ENCODE results near the gene MRPL50.

Gene MRPL50

DNA sequence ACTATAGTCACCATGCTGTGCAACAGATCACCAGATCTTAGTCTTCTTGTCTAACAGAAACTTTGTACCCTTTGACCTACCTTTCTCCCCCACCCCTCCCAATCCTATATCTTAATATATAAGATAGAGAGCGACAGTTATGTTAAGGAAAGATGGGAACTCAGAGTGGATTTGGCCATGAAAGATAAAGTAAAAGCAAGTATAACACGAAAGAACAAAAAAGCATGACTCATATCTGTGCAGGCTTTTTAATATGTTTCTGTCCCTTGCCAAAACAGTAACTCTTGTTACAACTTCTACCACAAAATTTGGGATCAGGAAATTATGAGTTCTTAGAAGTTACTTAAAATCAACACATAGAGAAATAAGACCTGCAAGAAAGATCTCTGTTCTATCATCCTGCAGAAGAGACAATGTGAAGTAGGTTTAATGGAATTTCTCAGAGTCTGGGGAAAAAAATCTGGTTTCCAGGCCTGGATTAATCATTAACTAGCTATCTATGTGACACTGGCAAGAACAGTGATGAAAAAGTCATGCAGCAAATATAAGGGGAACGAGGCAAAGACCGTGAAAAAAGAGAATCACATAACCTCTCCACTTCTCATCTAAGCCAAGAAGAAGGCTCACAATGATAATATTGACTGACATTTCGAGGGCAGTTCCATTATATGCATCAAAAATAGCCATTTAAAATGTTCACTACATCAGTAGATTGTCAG lies 32.2 kb downstream of the MRPL50 start:
- H3K4me1 ChIP-seq (ENCODE audit: control insufficient read depth in 1 of 2, insufficient read depth in 2 of 2, low read length in 2 of 2), result no peaks in the 10 kb centered on the region
- H3K23ac ChIP-seq (ENCODE audit: low read length), result no peak overlapping the region
- no peaks in the 10 kb centered on the region for H3K27me3 ChIP-seq (ENCODE audit: insufficient read depth, low read length)
- H2BK12ac ChIP-seq (ENCODE audit: low read length), result no peak overlapping the region
- no peak overlapping the region for H3K27ac ChIP-seq (ENCODE audit: low read depth, low read length)
- H3K79me2 ChIP-seq (ENCODE audit: control insufficient read depth, insufficient read depth, low read length, poor library complexity), result no peaks in the 10 kb centered on the region
- no peak overlapping the region for H3K4me3 ChIP-seq (ENCODE audit: low read depth, low read length)
- H4K91ac ChIP-seq (ENCODE audit: low read depth, low read length), result no peak overlapping the region
- H2AK5ac ChIP-seq (ENCODE audit: low read length), result no peak overlapping the region
- H3K18ac ChIP-seq (ENCODE audit: low read length), result no peak overlapping the region
- no peak overlapping the region for H2AFZ ChIP-seq (ENCODE audit: insufficient read depth, low read length, poor library complexity)
- no peak overlapping the region for H3K4ac ChIP-seq (ENCODE audit: low read depth, low read length)
- no peaks in the 10 kb centered on the region for H3K9me3 ChIP-seq (ENCODE audit: insufficient read depth, low read depth, low read length)
- H3K36me3 ChIP-seq (ENCODE audit: control insufficient read depth in 1 of 2, insufficient read depth in 2 of 2, low read length in 2 of 2), result no peaks in the 10 kb centered on the region
- DNase-seq, result no peak
- H4K12ac ChIP-seq (ENCODE audit: low read depth, low read length), result no peak overlapping the region
- H3K14ac ChIP-seq (ENCODE audit: low read length), result no peak overlapping the region
- no CpG with 5 or more reads among the region's 5 CpGs for WGBS (ENCODE audit: extremely low coverage, insufficient coverage, insufficient read length)
- no peaks in the 10 kb centered on the region for H3K79me1 ChIP-seq (ENCODE audit: low read length)
- no peak overlapping the region for H4K8ac ChIP-seq (ENCODE audit: low read depth, low read length)
- H2BK120ac ChIP-seq (ENCODE audit: insufficient read depth, low read length, poor library complexity), result no peak overlapping the region
- no peak overlapping the region for H3K9ac ChIP-seq (ENCODE audit: low read length)
- no peak overlapping the region for H2BK5ac ChIP-seq (ENCODE audit: low read depth, low read length, poor library complexity)
- H3K4me2 ChIP-seq (ENCODE audit: low read length), result no peak overlapping the region

- H4K12ac ChIP-seq (ENCODE audit: low read depth, low read length), result no peak overlapping the region
- no peak overlapping the region for H2BK12ac ChIP-seq (ENCODE audit: low read length)
- H2AK5ac ChIP-seq (ENCODE audit: low read length), result no peak overlapping the region
- H4K91ac ChIP-seq (ENCODE audit: low read depth, low read length), result no peak overlapping the region
- no peak overlapping the region for H2BK5ac ChIP-seq (ENCODE audit: low read depth, low read length, poor library complexity)
- no peak overlapping the region for H3K4ac ChIP-seq (ENCODE audit: low read depth, low read length)
- H2AFZ ChIP-seq (ENCODE audit: insufficient read depth, low read length, poor library complexity), result no peak overlapping the region
- no peak overlapping the region for H3K18ac ChIP-seq (ENCODE audit: low read length)
- no peaks in the 10 kb centered on the region for H3K79me2 ChIP-seq (ENCODE audit: control insufficient read depth, insufficient read depth, low read length, poor library complexity)
- H4K8ac ChIP-seq (ENCODE audit: low read depth, low read length), result no peak overlapping the region
- no peak overlapping the region for H3K23ac ChIP-seq (ENCODE audit: low read length)
- no peak overlapping the region for H3K14ac ChIP-seq (ENCODE audit: low read length)
- no peak overlapping the region for H3K4me3 ChIP-seq (ENCODE audit: low read depth, low read length)
- H3K36me3 ChIP-seq (ENCODE audit: control insufficient read depth in 1 of 2, insufficient read depth in 2 of 2, low read length in 2 of 2), result no peaks in the 10 kb centered on the region
- H3K9ac ChIP-seq (ENCODE audit: low read length), result no peak overlapping the region
- H3K4me2 ChIP-seq (ENCODE audit: low read length), result no peak overlapping the region
- no peaks in the 10 kb centered on the region for H3K4me1 ChIP-seq (ENCODE audit: control insufficient read depth in 1 of 2, insufficient read depth in 2 of 2, low read length in 2 of 2)
- H2BK120ac ChIP-seq (ENCODE audit: insufficient read depth, low read length, poor library complexity), result no peak overlapping the region
- no peaks in the 10 kb centered on the region for H3K79me1 ChIP-seq (ENCODE audit: low read length)
- DNase-seq, result no peak
- H3K27me3 ChIP-seq (ENCODE audit: insufficient read depth, low read length), result no peaks in the 10 kb centered on the region
- H3K27ac ChIP-seq (ENCODE audit: low read depth, low read length), result no peak overlapping the region
- no peaks in the 10 kb centered on the region for H3K9me3 ChIP-seq (ENCODE audit: insufficient read depth, low read depth, low read length)
Measured at GRCh38 chr9:101365181-101365580, 33.2 kb downstream of the MRPL50 start.

DNA sequence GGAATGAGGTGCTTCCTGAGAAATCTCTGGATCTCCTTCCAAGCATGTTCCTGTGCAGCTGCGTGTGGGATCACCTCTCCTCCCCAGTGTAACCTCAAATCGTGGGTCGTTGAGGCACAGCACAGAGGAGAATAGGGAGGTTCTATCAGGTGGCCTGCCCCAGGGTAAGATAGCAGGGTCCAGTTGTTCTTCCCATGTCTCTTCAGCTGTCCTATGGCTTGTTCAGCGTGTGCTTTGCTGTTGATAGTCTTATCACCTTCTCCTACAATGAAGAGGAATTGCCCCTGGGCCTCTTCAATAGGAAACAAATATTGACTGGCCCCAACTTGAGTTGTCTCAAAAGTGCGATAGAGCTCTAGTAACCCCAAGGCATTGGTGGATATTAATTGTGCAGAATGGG lies 36.0 kb downstream of the MRPL50 start:
- no peak overlapping the region for H4K91ac ChIP-seq (ENCODE audit: low read depth, low read length)
- no CpG with 5 or more reads among the region's 5 CpGs for WGBS (ENCODE audit: extremely low coverage, insufficient coverage, insufficient read length)

DNA sequence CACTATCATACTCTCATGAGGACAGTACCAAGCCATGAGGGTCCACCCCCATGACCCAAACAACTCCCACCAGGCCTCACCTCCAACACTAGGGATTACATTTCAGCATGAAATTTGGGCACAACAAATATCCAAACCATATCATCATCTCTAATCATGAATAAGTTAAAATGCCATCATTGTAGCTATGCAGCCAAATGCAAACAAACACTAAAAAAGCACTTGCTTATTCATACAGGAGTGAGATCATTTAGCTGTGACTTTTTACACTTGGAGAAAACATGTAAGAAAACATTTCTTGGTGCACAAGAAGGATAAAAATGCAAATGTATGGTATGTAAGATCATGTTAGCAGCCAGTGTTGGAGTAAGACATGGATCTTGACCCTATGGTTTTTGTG lies 37.8 kb downstream of the MRPL50 start:
- no peak overlapping the region for H4K12ac ChIP-seq (ENCODE audit: low read depth, low read length)
- DNase-seq, result no peak
- no peak overlapping the region for H4K91ac ChIP-seq (ENCODE audit: low read depth, low read length)
- no peak overlapping the region for H3K23ac ChIP-seq (ENCODE audit: low read length)
- H3K14ac ChIP-seq (ENCODE audit: low read length), result no peak overlapping the region
- no peak overlapping the region for H3K9ac ChIP-seq (ENCODE audit: low read length)
- H3K27ac ChIP-seq (ENCODE audit: low read depth, low read length), result no peak overlapping the region
- no peak overlapping the region for H4K8ac ChIP-seq (ENCODE audit: low read depth, low read length)
- H3K27me3 ChIP-seq (ENCODE audit: insufficient read depth, low read length), result no peaks in the 10 kb centered on the region
- H3K79me2 ChIP-seq (ENCODE audit: control insufficient read depth, insufficient read depth, low read length, poor library complexity), result no peaks in the 10 kb centered on the region
- H3K18ac ChIP-seq (ENCODE audit: low read length), result no peak overlapping the region
- no peak overlapping the region for H2AFZ ChIP-seq (ENCODE audit: insufficient read depth, low read length, poor library complexity)
- no peak overlapping the region for H2BK5ac ChIP-seq (ENCODE audit: low read depth, low read length, poor library complexity)
- H3K4me3 ChIP-seq (ENCODE audit: low read depth, low read length), result no peak overlapping the region
- no peaks in the 10 kb centered on the region for H3K36me3 ChIP-seq (ENCODE audit: control insufficient read depth in 1 of 2, insufficient read depth in 2 of 2, low read length in 2 of 2)
- H3K79me1 ChIP-seq (ENCODE audit: low read length), result no peaks in the 10 kb centered on the region
- H3K4me1 ChIP-seq (ENCODE audit: control insufficient read depth in 1 of 2, insufficient read depth in 2 of 2, low read length in 2 of 2), result no peaks in the 10 kb centered on the region
- no peak overlapping the region for H2BK120ac ChIP-seq (ENCODE audit: insufficient read depth, low read length, poor library complexity)
- H2BK12ac ChIP-seq (ENCODE audit: low read length), result no peak overlapping the region
- no peak overlapping the region for H3K4ac ChIP-seq (ENCODE audit: low read depth, low read length)
- H2AK5ac ChIP-seq (ENCODE audit: low read length), result no peak overlapping the region
- no peak overlapping the region for H3K4me2 ChIP-seq (ENCODE audit: low read length)
- peaks cover 6% of the 10 kb centered on the region for H3K9me3 ChIP-seq (ENCODE audit: insufficient read depth, low read depth, low read length)

More for the DNA sequence above, 36.0 kb downstream of the MRPL50 start:
- Histone ChIP-seq H3K4me1 (ENCODE audit: control insufficient read depth in 1 of 2, insufficient read depth in 2 of 2, low read length in 2 of 2) (no peaks in the 10 kb centered on the region), H2BK120ac (ENCODE audit: insufficient read depth, low read length, poor library complexity) (no peak overlapping the region), H3K9me3 (ENCODE audit: insufficient read depth, low read depth, low read length) (peaks cover 3% of the 10 kb centered on the region), H3K18ac (ENCODE audit: low read length) (no peak overlapping the region), H3K79me2 (ENCODE audit: control insufficient read depth, insufficient read depth, low read length, poor library complexity) (no peaks in the 10 kb centered on the region), H2BK5ac (ENCODE audit: low read depth, low read length, poor library complexity) (no peak overlapping the region), H2AFZ (ENCODE audit: insufficient read depth, low read length, poor library complexity) (no peak overlapping the region), H3K9ac (ENCODE audit: low read length) (no peak overlapping the region), H3K4me2 (ENCODE audit: low read length) (no peak overlapping the region), H4K12ac (ENCODE audit: low read depth, low read length) (no peak overlapping the region), H3K27me3 (ENCODE audit: insufficient read depth, low read length) (no peaks in the 10 kb centered on the region), H3K14ac (ENCODE audit: low read length) (no peak overlapping the region), H3K79me1 (ENCODE audit: low read length) (no peaks in the 10 kb centered on the region), H2AK5ac (ENCODE audit: low read length) (no peak overlapping the region), H4K8ac (ENCODE audit: low read depth, low read length) (no peak overlapping the region), H3K4ac (ENCODE audit: low read depth, low read length) (no peak overlapping the region), H2BK12ac (ENCODE audit: low read length) (no peak overlapping the region), H3K23ac (ENCODE audit: low read length) (no peak overlapping the region), H3K4me3 (ENCODE audit: low read depth, low read length) (no peak overlapping the region), H3K36me3 (ENCODE audit: control insufficient read depth in 1 of 2, insufficient read depth in 2 of 2, low read length in 2 of 2) (no peaks in the 10 kb centered on the region), H3K27ac (ENCODE audit: low read depth, low read length) (no peak overlapping the region)
- DNase-seq, result no peak

Data from trophoblast cell (in vitro differentiated cells and primary cell).